Measurements from ENCODE around the gene IPO5. TPM values are rescaled to one million over a fixed set of nuclear protein-coding genes. Genes with fewer than 3 reads are reported as not detected.

The IPO5 gene
- 61.8 and 114 TPM in 2 replicates for total RNA-seq (2014; rRNA removed; shearing (Covaris generic); ENCODE audit: low replicate concordance)

- H3K4me2 ChIP-seq (ENCODE audit: low read depth, low read length, poor library complexity, severe bottlenecking): no peak within 1 kb of the TSS
- no peak for DNase-seq
- H3K36me3 ChIP-seq (ENCODE audit: insufficient read depth, low read length): no peaks in the 10 kb centered on the region
These were observed at the start of gene IPO5 for GRCh38 chr13:97953376-97953970. IPO5 (plus strand) TSS chr13:97953675; CDS start chr13:97976697, 23,022 bp downstream.

GRCh38 chr13:97904059-97904458, 49.4 kb upstream of the IPO5 start:
- Histone ChIP-seq H3K36me3 (ENCODE audit: insufficient read depth, low read length) (no peaks in the 10 kb centered on the region), H3K9me2 (replicated peaks; ENCODE audit: insufficient read depth, low read length) (no peaks in the 10 kb centered on the region), H3K27ac (ENCODE audit: low read length) (no peak overlapping the region), H3K79me2 (ENCODE audit: low read length) (no peaks in the 10 kb centered on the region), H4K20me1 (ENCODE audit: insufficient read depth, low read depth, low read length) (no peaks in the 10 kb centered on the region), H3K9me3 (ENCODE audit: low read length) (no peaks in the 10 kb centered on the region), H3K27me3 (ENCODE audit: low read length) (no peaks in the 10 kb centered on the region), H3K4me2 (ENCODE audit: low read depth, low read length, poor library complexity, severe bottlenecking) (no peak overlapping the region), H3K4me1 (ENCODE audit: low read length) (no peaks in the 10 kb centered on the region), H2AFZ (ENCODE audit: low read length) (no peak overlapping the region), H3K4me3 (ENCODE audit: low read length) (no peak overlapping the region), H3K9ac (ENCODE audit: low read length) (no peak overlapping the region)
- no peak for DNase-seq

More at GRCh38 chr13:97953376-97953970, at the start of gene IPO5:
- H3K27ac ChIP-seq (ENCODE audit: low read length): no peak within 1 kb of the TSS
- no peaks in the 10 kb centered on the region for H3K79me2 ChIP-seq (ENCODE audit: low read length)
- H2AFZ ChIP-seq (ENCODE audit: low read length): no peak within 1 kb of the TSS
- no peaks in the 10 kb centered on the region for H3K9me3 ChIP-seq (ENCODE audit: low read length)
- no peak within 1 kb of the TSS for H3K4me3 ChIP-seq (ENCODE audit: low read length)
- no peaks in the 10 kb centered on the region for H3K9me2 ChIP-seq (replicated peaks; ENCODE audit: insufficient read depth, low read length)
- H4K20me1 ChIP-seq (ENCODE audit: insufficient read depth, low read depth, low read length): no peaks in the 10 kb centered on the region
- H3K27me3 ChIP-seq (ENCODE audit: low read length): no peaks in the 10 kb centered on the region
- H3K9ac ChIP-seq (ENCODE audit: low read length): no peak within 1 kb of the TSS
- peaks cover 11% of the 10 kb centered on the region for H3K4me1 ChIP-seq (ENCODE audit: low read length)

- Histone ChIP-seq H3K27me3 (ENCODE audit: low read length) (no peaks in the 10 kb centered on the region), H3K27ac (ENCODE audit: low read length) (no peak overlapping the region), H3K9me2 (replicated peaks; ENCODE audit: insufficient read depth, low read length) (no peaks in the 10 kb centered on the region; the same call in 1 of the 2 replicates), H4K20me1 (ENCODE audit: insufficient read depth, low read depth, low read length) (no peaks in the 10 kb centered on the region), H3K36me3 (ENCODE audit: insufficient read depth, low read length) (no peaks in the 10 kb centered on the region), H3K4me2 (ENCODE audit: low read depth, low read length, poor library complexity, severe bottlenecking) (no peak overlapping the region), H2AFZ (ENCODE audit: low read length) (no peak overlapping the region), H3K4me3 (ENCODE audit: low read length) (no peak overlapping the region), H3K79me2 (ENCODE audit: low read length) (no peaks in the 10 kb centered on the region), H3K4me1 (ENCODE audit: low read length) (no peaks in the 10 kb centered on the region), H3K9ac (ENCODE audit: low read length) (no peak overlapping the region), H3K9me3 (ENCODE audit: low read length) (no peaks in the 10 kb centered on the region)
- no peak for DNase-seq
These were observed 48.0 kb upstream of the IPO5 start for GRCh38 chr13:97905517-97905916.

- Histone ChIP-seq H3K4me3 (ENCODE audit: low read length) (no peak overlapping the region), H3K9me3 (ENCODE audit: low read length) (no peaks in the 10 kb centered on the region), H3K9me2 (replicated peaks; ENCODE audit: insufficient read depth, low read length) (no peaks in the 10 kb centered on the region; the same call in 1 of the 2 replicates), H4K20me1 (ENCODE audit: insufficient read depth, low read depth, low read length) (no peaks in the 10 kb centered on the region), H3K4me1 (ENCODE audit: low read length) (no peaks in the 10 kb centered on the region), H3K27ac (ENCODE audit: low read length) (no peak overlapping the region), H2AFZ (ENCODE audit: low read length) (no peak overlapping the region), H3K36me3 (ENCODE audit: insufficient read depth, low read length) (no peaks in the 10 kb centered on the region), H3K4me2 (ENCODE audit: low read depth, low read length, poor library complexity, severe bottlenecking) (no peak overlapping the region), H3K27me3 (ENCODE audit: low read length) (no peaks in the 10 kb centered on the region), H3K9ac (ENCODE audit: low read length) (no peak overlapping the region), H3K79me2 (ENCODE audit: low read length) (no peaks in the 10 kb centered on the region)
- peak; percentile 72 for DNase-seq
These were observed 42.0 kb upstream of the IPO5 start for GRCh38 chr13:97911311-97912138.

GRCh38 chr13:97912139-97912535, 41.3 kb upstream of the IPO5 start:
- Histone ChIP-seq H3K9ac (ENCODE audit: low read length) (no peak overlapping the region), H3K4me3 (ENCODE audit: low read length) (no peak overlapping the region), H3K9me2 (replicated peaks; ENCODE audit: insufficient read depth, low read length) (no peaks in the 10 kb centered on the region; the same call in 1 of the 2 replicates), H3K9me3 (ENCODE audit: low read length) (no peaks in the 10 kb centered on the region), H3K4me1 (ENCODE audit: low read length) (no peaks in the 10 kb centered on the region), H2AFZ (ENCODE audit: low read length) (no peak overlapping the region), H3K4me2 (ENCODE audit: low read depth, low read length, poor library complexity, severe bottlenecking) (no peak overlapping the region), H3K27ac (ENCODE audit: low read length) (no peak overlapping the region), H3K27me3 (ENCODE audit: low read length) (no peaks in the 10 kb centered on the region), H3K36me3 (ENCODE audit: insufficient read depth, low read length) (no peaks in the 10 kb centered on the region), H3K79me2 (ENCODE audit: low read length) (no peaks in the 10 kb centered on the region), H4K20me1 (ENCODE audit: insufficient read depth, low read depth, low read length) (no peaks in the 10 kb centered on the region)
- no peak for DNase-seq

GRCh38 chr13:97913206-97913605, 40.3 kb upstream of the IPO5 start:
- H3K4me1 ChIP-seq (ENCODE audit: low read length): no peaks in the 10 kb centered on the region
- H3K27me3 ChIP-seq (ENCODE audit: low read length): no peaks in the 10 kb centered on the region
- no peak overlapping the region for H3K4me2 ChIP-seq (ENCODE audit: low read depth, low read length, poor library complexity, severe bottlenecking)
- no peaks in the 10 kb centered on the region; the same call in 1 of the 2 replicates for H3K9me2 ChIP-seq (replicated peaks; ENCODE audit: insufficient read depth, low read length)
- no peak overlapping the region for H3K9ac ChIP-seq (ENCODE audit: low read length)
- H2AFZ ChIP-seq (ENCODE audit: low read length): no peak overlapping the region
- no peaks in the 10 kb centered on the region for H4K20me1 ChIP-seq (ENCODE audit: insufficient read depth, low read depth, low read length)
- no peak overlapping the region for H3K27ac ChIP-seq (ENCODE audit: low read length)
- no peaks in the 10 kb centered on the region for H3K79me2 ChIP-seq (ENCODE audit: low read length)
- no peaks in the 10 kb centered on the region for H3K9me3 ChIP-seq (ENCODE audit: low read length)
- H3K36me3 ChIP-seq (ENCODE audit: insufficient read depth, low read length): no peaks in the 10 kb centered on the region
- no peak overlapping the region for H3K4me3 ChIP-seq (ENCODE audit: low read length)
- DNase-seq: no peak

GRCh38 chr13:97914540-97914939, 38.9 kb upstream of the IPO5 start:
- H3K36me3 ChIP-seq (ENCODE audit: insufficient read depth, low read length): no peaks in the 10 kb centered on the region
- H3K9me3 ChIP-seq (ENCODE audit: low read length): no peaks in the 10 kb centered on the region
- DNase-seq: no peak
- no peaks in the 10 kb centered on the region for H3K79me2 ChIP-seq (ENCODE audit: low read length)
- no peaks in the 10 kb centered on the region for H3K27me3 ChIP-seq (ENCODE audit: low read length)
- no peaks in the 10 kb centered on the region for H3K4me1 ChIP-seq (ENCODE audit: low read length)
- no peaks in the 10 kb centered on the region for H3K9me2 ChIP-seq (replicated peaks; ENCODE audit: insufficient read depth, low read length)
- H3K27ac ChIP-seq (ENCODE audit: low read length): no peak overlapping the region
- no peak overlapping the region for H2AFZ ChIP-seq (ENCODE audit: low read length)
- H3K4me2 ChIP-seq (ENCODE audit: low read depth, low read length, poor library complexity, severe bottlenecking): no peak overlapping the region
- no peak overlapping the region for H3K9ac ChIP-seq (ENCODE audit: low read length)
- no peak overlapping the region for H3K4me3 ChIP-seq (ENCODE audit: low read length)
- H4K20me1 ChIP-seq (ENCODE audit: insufficient read depth, low read depth, low read length): no peaks in the 10 kb centered on the region

- Histone ChIP-seq H4K20me1 (ENCODE audit: insufficient read depth, low read depth, low read length) (no peaks in the 10 kb centered on the region), H3K27ac (ENCODE audit: low read length) (no peak overlapping the region), H3K9me3 (ENCODE audit: low read length) (no peaks in the 10 kb centered on the region), H3K79me2 (ENCODE audit: low read length) (no peaks in the 10 kb centered on the region), H3K9ac (ENCODE audit: low read length) (no peak overlapping the region), H2AFZ (ENCODE audit: low read length) (no peak overlapping the region), H3K4me3 (ENCODE audit: low read length) (no peak overlapping the region), H3K36me3 (ENCODE audit: insufficient read depth, low read length) (no peaks in the 10 kb centered on the region), H3K27me3 (ENCODE audit: low read length) (no peaks in the 10 kb centered on the region), H3K4me1 (ENCODE audit: low read length) (no peaks in the 10 kb centered on the region), H3K4me2 (ENCODE audit: low read depth, low read length, poor library complexity, severe bottlenecking) (no peak overlapping the region), H3K9me2 (replicated peaks; ENCODE audit: insufficient read depth, low read length) (no peaks in the 10 kb centered on the region)
- DNase-seq: peak; percentile 44
These were observed 32.2 kb upstream of the IPO5 start for GRCh38 chr13:97921176-97921816.

All from Karpas-422 (cell line).